CD4-positive, alpha-beta T cell treated with Interferon alpha-2 for 1 hour (primary cell): ENCODE results near the gene FBLN5.
"Not testable (repeated sequence)": the region's sequence is repeated elsewhere in the genome, so short reads cannot be mapped to it uniquely, and the experiment has no call there.

Experiments used
- DNase-seq, 2 donors: peaks; one replicate each; pipeline ENCODE4 v3.0.0-alpha.2; 2020 to 2022

FBLN5 gene

GRCh38 chr14:91882776-91883175 lies 64.7 kb downstream of the FBLN5 start:
- no peak for DNase-seq

DNA sequence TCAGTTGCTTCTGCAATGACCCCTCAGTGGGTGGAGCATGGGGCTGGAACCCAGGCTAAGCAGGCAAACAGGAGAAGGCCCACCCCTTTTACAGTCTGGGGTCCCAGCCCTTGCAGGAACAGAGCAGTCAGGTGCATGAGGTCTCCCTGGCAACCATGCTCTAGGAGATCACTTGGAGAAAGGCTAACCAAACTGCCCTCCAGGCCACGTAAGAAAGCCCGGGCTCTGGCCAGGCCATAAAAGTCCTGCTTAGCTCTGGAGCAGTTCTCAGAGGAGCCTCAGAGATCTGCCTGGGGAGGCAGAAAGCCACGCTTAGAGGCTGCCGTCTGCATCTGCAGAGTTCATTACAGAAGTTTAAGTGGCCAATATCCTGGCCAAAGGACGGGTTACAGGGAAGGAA lies 65.1 kb downstream of the FBLN5 start:
- no peak for DNase-seq

DNA sequence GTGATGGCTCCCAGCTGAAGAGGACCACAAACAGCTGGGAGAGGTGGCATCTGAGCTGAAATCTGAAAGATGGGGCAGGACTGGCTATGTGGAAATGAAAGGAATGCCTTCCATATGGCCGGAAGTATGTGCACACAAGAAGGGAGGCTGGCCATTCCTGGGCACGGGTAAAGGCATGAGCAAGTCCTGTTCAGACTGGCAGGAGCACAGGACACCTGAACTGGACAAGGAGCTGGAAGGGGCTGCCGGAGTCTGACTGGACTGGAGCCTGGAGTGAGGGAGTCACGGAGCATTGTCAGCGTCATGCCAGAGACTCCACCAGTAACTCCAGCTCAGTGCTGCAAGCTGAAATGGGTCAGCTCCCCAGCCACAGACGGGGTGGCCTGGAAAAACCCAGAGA lies 68.3 kb downstream of the FBLN5 start:
- DNase-seq, result no peak

DNA sequence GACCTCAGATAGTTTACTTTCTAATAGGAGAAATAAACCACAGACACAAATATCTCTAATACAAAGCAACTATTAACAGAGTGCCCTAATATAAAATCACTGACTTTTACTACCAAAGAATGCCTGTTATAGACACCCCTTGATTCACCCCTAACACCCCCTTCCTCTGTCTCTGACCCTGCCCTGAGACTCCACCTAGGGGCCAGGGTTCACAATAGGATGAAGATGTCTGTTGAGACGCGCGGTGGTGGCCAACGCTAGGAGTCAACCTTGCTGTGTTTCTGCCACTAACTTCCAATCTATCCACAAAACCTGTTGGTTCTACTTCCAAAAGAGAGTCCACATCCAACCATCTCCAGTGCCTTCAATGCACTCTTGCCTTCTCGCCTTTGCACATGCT lies 69.2 kb downstream of the FBLN5 start:
- peak in 1 of 2 donors; percentile 21 for DNase-seq

DNA sequence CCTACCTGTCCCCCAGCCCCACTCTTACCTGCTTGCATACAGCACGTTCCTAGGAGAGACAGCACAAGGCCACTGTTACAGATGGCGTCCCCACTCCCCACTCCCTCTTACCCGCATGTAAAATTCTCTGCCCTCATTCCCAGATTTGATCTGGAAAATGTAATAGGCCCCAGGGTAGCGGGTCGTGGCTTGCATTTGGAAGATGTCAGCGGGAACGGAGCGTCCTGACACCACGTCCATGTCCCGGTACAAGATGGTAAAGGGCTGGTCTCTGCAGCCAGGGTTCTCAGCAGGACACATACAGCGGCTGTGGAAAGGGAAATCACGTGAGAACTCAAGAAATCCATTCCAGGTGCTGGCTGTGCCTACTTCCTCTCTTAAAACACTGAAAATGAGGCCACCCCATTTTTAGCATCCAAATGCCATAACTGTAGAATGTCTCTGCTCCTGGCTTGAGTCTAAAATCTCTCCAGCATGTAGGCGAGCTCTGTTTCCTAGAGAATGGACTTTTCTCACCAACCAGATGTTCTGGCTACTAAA lies 70.0 kb downstream of the FBLN5 start:
- no peak for DNase-seq

DNA sequence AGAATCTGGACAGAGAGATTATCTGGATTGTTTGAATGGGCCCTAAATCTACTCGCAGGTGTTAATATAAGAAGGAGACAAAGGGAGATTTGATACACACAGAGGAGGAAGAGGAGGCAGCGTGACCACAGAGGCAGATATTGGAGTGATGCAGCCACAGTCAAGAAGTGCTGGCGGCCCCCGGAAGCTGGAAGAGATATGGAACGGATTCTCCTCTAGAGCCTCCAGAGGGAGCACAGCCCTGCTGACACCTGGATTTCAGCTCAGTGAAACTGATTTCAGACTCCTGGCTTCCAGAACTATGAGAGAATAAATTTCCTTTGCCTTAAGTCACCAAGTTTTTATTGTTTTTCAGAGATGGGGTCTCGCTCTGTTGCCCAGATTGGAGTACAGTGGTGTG lies 71.0 kb downstream of the FBLN5 start:
- no peak for DNase-seq

GRCh38 chr14:91875525-91876286 lies 71.8 kb downstream of the FBLN5 start:
- no peak for DNase-seq

DNA sequence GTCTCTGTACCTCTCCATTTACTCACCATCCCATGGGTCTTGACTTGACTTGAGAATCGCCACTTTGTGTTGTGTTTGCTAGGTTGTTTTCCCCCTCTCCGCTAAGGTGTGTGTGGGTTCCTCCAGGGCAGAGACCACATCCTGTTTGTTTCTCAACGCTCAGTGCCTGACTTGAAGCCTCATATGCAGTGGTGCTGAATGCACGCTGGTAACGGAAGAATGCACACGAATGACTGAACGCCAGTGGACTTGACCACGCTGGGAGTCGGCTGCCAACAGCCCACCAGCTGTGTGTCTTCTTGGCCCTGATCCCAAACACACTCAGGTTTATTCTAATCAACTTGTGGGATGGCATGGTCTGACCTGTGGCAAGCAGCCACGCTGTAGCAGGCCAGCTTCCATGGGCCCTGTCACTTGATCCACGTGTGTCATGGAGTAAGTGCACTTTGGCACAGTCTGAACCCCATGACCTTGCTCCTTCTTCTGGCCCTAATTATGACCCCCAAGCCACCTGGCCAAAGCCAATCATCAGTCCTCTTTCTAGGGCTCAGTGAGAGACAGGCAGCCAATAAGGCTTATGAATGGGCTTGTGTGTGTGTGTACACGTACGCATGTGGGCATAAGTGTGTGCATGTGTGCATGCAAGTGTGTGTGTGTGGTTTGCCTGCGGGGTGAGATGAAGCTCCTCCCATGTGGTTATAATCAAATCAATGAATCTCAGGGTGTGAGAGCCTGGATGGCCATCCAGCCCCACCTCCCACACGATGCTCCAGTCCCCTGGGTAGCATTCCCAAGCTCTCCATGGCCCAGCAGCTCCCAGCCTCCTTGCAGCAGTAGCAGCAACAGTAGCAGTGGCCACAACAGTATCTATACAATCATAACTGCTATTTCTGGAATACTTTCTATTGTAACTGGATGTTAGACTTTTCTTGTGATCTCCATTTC lies 73.8 kb downstream of the FBLN5 start:
- DNase-seq, result peak; percentile 76 to 86

DNA sequence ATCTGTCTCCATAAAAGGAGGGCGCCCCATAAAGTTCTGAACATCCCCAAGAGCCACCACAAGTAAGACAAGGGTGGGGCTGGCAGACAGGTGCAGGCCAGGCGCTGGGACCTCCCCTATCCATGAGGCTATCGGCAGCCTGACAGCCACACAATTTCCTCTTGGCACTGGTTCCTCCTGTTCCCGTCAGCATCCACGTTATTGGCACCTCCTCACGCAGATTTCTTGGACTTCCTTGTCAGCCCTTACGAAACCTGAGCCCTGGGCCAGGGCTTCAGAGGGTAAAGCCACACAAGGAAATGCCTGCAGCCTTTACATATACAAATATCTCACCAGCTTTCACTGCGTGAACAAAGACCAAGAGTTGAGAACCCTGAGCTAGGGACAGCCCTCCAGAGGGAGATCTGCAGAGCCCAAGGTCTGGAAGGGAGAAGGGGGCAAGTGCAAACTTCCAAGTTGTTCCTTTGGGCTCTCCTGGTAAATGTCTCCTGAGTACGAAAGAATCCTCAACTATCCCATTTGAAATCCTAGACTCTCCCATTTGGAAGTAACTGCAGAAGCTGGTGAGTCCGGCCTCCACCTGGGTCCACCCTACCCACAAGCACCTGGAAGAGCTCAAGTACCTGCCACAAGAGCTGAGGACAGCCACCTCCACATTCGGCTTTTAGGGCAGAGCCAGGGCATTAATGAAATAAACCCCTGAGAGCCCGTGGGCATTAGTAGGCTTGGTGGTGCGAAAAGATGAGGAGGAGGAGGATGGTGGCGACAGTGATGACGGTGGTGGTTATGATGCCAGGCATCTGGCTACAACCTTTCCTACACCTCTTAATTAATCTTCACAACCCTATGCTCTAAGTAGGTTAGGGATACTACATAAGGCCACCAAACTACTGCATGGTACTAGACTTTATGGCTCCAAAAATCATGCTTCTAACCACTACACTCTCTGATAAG lies 74.7 kb downstream of the FBLN5 start:
- peak; percentile 60 to 71 for DNase-seq

DNA sequence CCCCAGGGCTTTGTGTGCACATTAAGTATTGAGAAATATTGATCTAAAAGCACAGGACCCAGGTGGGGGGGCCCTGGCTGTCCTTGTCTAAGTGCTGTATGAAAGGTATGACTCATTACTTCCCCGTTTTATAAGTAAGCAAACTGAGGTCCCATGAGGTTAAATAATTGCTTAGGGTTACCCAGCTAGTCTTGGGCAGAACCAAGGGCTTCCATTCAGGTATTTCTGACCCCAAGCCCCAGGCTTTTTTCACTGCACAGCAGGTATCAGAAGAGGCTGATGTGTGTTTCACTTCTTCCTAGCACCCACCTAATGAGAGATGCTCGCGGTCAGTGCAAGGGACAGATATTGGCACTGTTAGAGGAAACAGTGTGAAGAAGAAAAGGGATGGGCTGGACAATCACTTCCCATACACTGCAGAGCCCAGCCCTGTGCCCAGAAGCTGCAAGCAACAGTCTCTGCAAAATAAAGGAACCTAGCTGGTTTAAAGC lies 75.4 kb downstream of the FBLN5 start:
- peak; percentile 32 to 45 for DNase-seq

DNA sequence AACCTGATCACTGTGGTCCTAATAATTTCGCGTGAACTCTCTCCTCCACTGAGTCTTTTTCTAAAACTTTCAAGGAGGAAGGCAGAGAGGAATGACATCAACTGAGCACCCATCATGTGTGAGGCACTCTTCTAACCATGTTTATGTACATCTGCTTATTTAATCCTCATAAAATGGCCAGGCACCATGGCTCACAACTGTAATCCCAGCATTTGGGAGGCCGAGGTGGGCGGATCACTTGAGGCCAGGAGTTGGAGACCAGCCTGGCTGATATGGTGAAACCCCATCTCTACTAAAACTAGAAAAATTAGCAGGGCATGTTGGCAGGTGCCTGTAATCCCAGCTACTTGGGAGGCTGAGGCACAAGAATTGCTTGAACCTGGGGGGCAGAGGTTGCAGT lies 76.1 kb downstream of the FBLN5 start:
- not testable (repeated sequence) for DNase-seq

DNA sequence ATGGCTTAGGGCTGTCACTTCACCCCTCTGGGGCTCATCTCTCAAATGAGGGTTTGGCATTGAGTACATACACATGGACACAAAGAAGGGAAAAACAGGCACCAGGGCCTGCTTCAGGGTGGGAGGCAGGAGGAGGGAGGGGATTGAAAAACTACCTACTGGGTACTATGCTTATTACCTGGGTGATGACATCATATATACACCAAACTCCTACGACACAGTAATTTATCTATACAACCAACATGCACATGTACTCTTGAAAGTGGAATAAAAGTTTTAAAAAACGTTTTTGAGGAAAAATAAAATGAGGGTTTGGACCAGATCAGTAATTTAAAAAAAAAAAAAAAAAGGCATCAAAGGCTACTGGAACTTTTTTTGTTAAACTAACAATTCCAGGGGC lies 76.6 kb downstream of the FBLN5 start:
- DNase-seq, result no peak

DNA sequence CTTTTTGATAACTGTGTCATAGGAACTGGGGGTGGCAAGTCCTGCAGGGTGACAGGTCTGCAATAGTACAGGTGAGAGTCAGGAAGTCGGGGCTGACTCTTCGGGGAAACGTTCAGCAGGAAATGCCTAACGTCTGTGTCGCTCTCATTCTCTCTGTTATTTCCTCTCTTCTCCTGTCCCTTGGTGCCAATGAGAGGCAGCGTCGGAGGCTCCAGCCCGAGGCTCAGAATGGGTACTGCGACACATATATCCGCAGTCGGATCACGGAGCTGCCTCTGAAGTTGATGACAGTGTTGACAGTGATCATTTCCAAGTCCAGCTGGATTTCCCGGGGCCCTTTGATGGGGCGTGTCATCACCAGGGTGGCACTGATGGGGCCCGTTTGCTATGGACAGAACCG lies 77.5 kb downstream of the FBLN5 start:
- DNase-seq, result peak; percentile 87 to 90

DNA sequence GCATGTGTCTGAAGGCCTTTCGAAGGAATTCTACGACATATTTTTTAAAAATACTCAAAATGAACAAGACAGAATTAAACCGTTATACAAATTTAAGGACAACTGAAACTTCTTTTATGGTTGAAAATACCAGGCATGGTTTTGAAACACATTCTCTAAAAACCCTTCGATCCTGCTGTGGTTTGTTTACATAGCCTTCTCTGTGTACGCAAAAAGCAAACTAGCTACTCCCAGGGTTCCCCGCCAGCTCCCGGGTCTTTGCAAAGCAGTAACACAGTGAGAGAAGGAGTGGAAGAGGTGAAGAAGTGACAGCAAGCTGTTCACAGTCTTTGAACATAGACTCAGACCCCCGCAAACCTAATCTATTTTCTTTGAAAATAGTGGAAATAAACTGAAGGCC lies 77.9 kb downstream of the FBLN5 start:
- no peak for DNase-seq

- DNase-seq, result peak; percentile 46 to 76
These were observed 80.0 kb downstream of the FBLN5 start, which contains the start of gene TC2N for GRCh38 chr14:91867316-91867988. TC2N (minus strand) TSS chr14:91867536; CDS start chr14:91813769, 53,767 bp downstream.

DNA sequence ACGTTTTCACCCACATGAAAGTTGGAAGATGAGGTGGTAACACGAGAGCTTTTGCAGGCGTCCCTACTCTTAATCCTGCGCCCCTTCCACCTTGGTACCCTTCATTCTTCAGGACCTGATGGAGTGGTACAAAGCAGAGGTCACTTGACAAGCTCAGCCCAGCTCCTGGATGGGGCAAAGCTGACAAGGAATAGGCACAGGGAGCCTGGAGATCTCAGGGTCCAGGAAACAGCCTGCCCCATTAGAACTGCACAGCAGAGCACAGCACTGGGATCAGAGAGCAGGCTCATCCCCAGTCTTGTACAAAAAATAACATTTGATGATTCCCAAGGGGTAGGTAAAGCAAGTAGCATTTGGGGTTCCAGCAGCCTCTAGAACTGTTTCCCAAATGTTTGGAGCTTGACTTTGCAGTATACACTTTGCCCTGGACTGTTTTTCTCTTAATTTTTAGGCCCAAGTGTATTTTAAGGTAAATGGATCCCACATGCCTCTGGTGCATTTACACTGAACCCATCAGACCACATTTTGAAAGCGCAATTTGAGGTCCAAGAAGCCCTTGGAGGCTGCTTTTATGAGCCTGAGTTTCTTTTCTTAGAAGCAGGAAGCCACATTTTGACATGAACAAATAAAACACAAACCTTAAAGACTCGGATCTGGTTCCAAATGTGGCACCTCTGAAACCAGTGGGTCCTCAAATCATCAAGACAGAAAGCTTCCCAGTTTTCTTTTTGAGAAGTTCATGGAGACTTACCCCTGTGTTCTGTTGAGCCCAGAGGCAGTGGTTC lies 80.8 kb downstream of the FBLN5 start:
- peak in 1 of 2 donors; percentile 36 for DNase-seq

GRCh38 chr14:91866061-91866460 lies 81.4 kb downstream of the FBLN5 start:
- DNase-seq, result peak; percentile 2 to 29

GRCh38 chr14:91862417-91862816 lies 85.1 kb downstream of the FBLN5 start:
- no peak for DNase-seq

GRCh38 chr14:91861091-91861490 lies 86.4 kb downstream of the FBLN5 start:
- peak in 1 of 2 donors; percentile 36 for DNase-seq

GRCh38 chr14:91860238-91860637 lies 87.3 kb downstream of the FBLN5 start:
- no peak for DNase-seq
